Hepatocyte (in vitro differentiated cells): Measurements from ENCODE around the gene MYH7B.

Experiments used
- EZH2 ChIP-seq: fragments of 200-600 bp; sonication (generic); IDR thresholded peaks from 2 replicates; pipeline ENCODE4 v1.6.1; 2016; ENCODE audit warnings: antibody characterized with exemption, mild to moderate bottlenecking, borderline replicate concordance
- EZH2phosphoT487 ChIP-seq: fragments of 200-600 bp; sonication (generic); IDR thresholded peaks from one replicate; pipeline ENCODE4 v1.6.1; 2018; ENCODE audit warnings: antibody characterized with exemption, mild to moderate bottlenecking, low read depth, moderate library complexity; ENCODE audit not compliant: unreplicated experiment, severe bottlenecking
- TF ChIP-seq, protein P1 (sequence below): fragments of 200-600 bp; sonication (generic); IDR thresholded peaks from 2 replicates; pipeline ENCODE4 v1.5.1; 2016; ENCODE audit warnings: antibody characterized with exemption, mild to moderate bottlenecking; ENCODE audit not compliant: poor library complexity

DNA sequence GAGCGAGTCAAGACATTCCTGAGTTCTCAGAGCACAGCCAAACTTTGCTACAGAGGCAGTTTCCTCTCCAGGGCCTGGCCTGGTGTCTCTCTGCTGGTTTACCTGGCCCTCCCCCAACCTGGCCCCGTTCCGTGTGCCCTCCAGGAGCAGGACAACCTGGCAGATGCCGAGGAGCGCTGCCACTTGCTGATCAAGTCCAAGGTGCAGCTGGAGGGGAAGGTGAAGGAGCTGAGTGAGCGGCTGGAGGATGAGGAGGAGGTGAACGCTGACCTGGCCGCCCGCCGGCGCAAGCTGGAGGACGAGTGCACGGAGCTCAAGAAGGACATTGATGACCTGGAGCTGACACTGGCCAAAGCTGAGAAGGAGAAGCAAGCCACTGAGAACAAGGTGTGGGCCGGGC lies 39.5 kb downstream of the MYH7B start:
- TF ChIP-seq, protein P1, sequence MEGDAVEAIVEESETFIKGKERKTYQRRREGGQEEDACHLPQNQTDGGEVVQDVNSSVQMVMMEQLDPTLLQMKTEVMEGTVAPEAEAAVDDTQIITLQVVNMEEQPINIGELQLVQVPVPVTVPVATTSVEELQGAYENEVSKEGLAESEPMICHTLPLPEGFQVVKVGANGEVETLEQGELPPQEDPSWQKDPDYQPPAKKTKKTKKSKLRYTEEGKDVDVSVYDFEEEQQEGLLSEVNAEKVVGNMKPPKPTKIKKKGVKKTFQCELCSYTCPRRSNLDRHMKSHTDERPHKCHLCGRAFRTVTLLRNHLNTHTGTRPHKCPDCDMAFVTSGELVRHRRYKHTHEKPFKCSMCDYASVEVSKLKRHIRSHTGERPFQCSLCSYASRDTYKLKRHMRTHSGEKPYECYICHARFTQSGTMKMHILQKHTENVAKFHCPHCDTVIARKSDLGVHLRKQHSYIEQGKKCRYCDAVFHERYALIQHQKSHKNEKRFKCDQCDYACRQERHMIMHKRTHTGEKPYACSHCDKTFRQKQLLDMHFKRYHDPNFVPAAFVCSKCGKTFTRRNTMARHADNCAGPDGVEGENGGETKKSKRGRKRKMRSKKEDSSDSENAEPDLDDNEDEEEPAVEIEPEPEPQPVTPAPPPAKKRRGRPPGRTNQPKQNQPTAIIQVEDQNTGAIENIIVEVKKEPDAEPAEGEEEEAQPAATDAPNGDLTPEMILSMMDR: no peak
- TF ChIP-seq EZH2: no peak
- TF ChIP-seq EZH2phosphoT487: no peak
